GM12878 (cell line): Measurements from ENCODE around the gene MRPL34. TPM values are rescaled to one million over a fixed set of nuclear protein-coding genes. Genes with fewer than 3 reads are reported as not detected.

Experiments used
- ATAC-seq: fragments of 200-7000 bp; cut with Tn5 transposase; 3 replicates; pipeline ENCODE4 v1.9.1; 2020; ENCODE audit warnings: mild to moderate bottlenecking, moderate library complexity
- BruUV-seq: library from RNA; stranded (reverse); fragments of 400-500 nt; replicated peaks from 2 replicates; lab custom pipeline; 2021; lab: Mats Ljungman, UMichigan
- CTCF ChIA-PET: fragments of 300-600 bp; sonication (Branson Sonifier 250); formaldehyde crosslinking; extraction: SDS; loops from one replicate; lab custom pipeline; 2021; ENCODE audit warnings: inconsistent platforms; lab: Yijun Ruan, JAX
- POLR2A ChIA-PET: fragments of 350-600 bp; formaldehyde crosslinking; extraction: SDS; loops from one replicate; lab custom pipeline; 2021; ENCODE audit warnings: inconsistent platforms; lab: Charles Lee
- RAD21 ChIA-PET: fragments of 300-600 bp; sonication (Branson Sonifier 250); formaldehyde crosslinking; loops from one replicate; lab custom pipeline; 2023; ENCODE audit warnings: antibody characterized with exemption; ENCODE audit not compliant: unreplicated experiment; lab: Charles Lee
- SMC1A ChIA-PET: fragments of 300-600 bp; sonication (Branson Sonifier 250); formaldehyde crosslinking; loops from one replicate; lab custom pipeline; 2023; ENCODE audit not compliant: unreplicated experiment, uncharacterized antibody; lab: Charles Lee
- DNase-seq: peaks from one replicate; pipeline ENCODE4 v3.0.0-alpha.2; 2011; ENCODE audit warnings: low read depth, low spot score
- FAIRE-seq: peaks from 3 replicates; lab custom pipeline; 2011; peaks lifted over from hg19 to GRCh38; lab: Jason Lieb, UNC
- H2AFZ ChIP-seq: 2 replicates; pipeline ENCODE4 v1.6.0; 2011; ENCODE audit warnings: low read depth, low read length, control low read depth; ENCODE audit not compliant: control insufficient read depth
- H3K27ac ChIP-seq: 2 replicates; pipeline ENCODE4 v1.5.1; 2011; ENCODE audit warnings: control low read depth; ENCODE audit not compliant: control insufficient read depth, insufficient read depth
- H3K27me3 ChIP-seq, 2 experiments: replicated peaks in 1 of 2; 2 replicates each; pipeline versions ENCODE4 v1.6.0 to v1.6.1; 2011; ENCODE audit warnings: low read length in 1 of 2; ENCODE audit not compliant: control insufficient read depth in 2 of 2, insufficient read depth in 2 of 2
- H3K36me3 ChIP-seq, 2 experiments: 2 replicates each; pipeline ENCODE4 v1.5.1; 2011; ENCODE audit warnings: low read length in 1 of 2; ENCODE audit not compliant: control insufficient read depth in 2 of 2, insufficient read depth in 2 of 2
- H3K4me1 ChIP-seq: 2 replicates; pipeline ENCODE4 v1.6.1; 2011; ENCODE audit warnings: mild to moderate bottlenecking, low read length, moderate library complexity, mixed read lengths; ENCODE audit not compliant: control insufficient read depth, insufficient read depth
- H3K4me2 ChIP-seq: 2 replicates; pipeline ENCODE4 v1.6.0; 2011; ENCODE audit warnings: control low read depth; ENCODE audit not compliant: control insufficient read depth, insufficient read depth
- H3K4me3 ChIP-seq: fragments of 200-600 bp; sonication (generic); 2 replicates; pipeline ENCODE4 v1.5.1; 2016
- H3K79me2 ChIP-seq: 2 replicates; pipeline ENCODE4 v1.6.0; 2011; ENCODE audit warnings: low read length; ENCODE audit not compliant: control insufficient read depth, insufficient read depth
- H3K9ac ChIP-seq: 2 replicates; pipeline ENCODE4 v1.8.0; 2011; ENCODE audit warnings: low read length, control low read depth, mixed read lengths; ENCODE audit not compliant: control insufficient read depth, insufficient read depth
- H3K9me3 ChIP-seq: replicated peaks from 3 replicates; pipeline ENCODE4 v1.5.1; 2011; ENCODE audit warnings: mild to moderate bottlenecking, low read length; ENCODE audit not compliant: control insufficient read depth, insufficient read depth
- H4K20me1 ChIP-seq: 2 replicates; pipeline ENCODE4 v1.6.0; 2011; ENCODE audit not compliant: control insufficient read depth, insufficient read depth
- BHLHE40 ChIP-seq, 2 experiments: fragments of 450-650 bp in 1 of 2; IDR thresholded peaks; 2 replicates each; pipeline ENCODE4 v1.6.1; 2011 to 2017; ENCODE audit warnings: low read depth in 2 of 2, borderline replicate concordance in 1 of 2, improper control_type of control experiment in 1 of 2, low read length in 1 of 2, mild to moderate bottlenecking in 1 of 2
- FOXK2 ChIP-seq: fragments of 450-650 bp; IDR thresholded peaks from 2 replicates; pipeline ENCODE4 v1.6.1; 2017; ENCODE audit warnings: mild to moderate bottlenecking, moderate library complexity
- MEF2A ChIP-seq: IDR thresholded peaks from 2 replicates; pipeline ENCODE4 v1.6.1; 2011; ENCODE audit warnings: low read depth, mild to moderate bottlenecking, low read length, moderate library complexity; ENCODE audit not compliant: insufficient read depth
- RAD51 ChIP-seq: fragments of 450-650 bp; IDR thresholded peaks from 2 replicates; pipeline ENCODE4 v1.6.1; 2016; ENCODE audit warnings: moderate library complexity, mild to moderate bottlenecking, inconsistent platforms
- SMC3 ChIP-seq: IDR thresholded peaks from 2 replicates; pipeline ENCODE4 v1.6.1; 2011; ENCODE audit warnings: low read length, improper control_type of control experiment, borderline replicate concordance
- TBL1XR1 ChIP-seq: IDR thresholded peaks from 2 replicates; pipeline ENCODE4 v1.6.1; 2012; ENCODE audit warnings: low read depth, low read length, improper control_type of control experiment
- USF1 ChIP-seq: IDR thresholded peaks from 2 replicates; pipeline ENCODE4 v1.6.1; 2011; ENCODE audit warnings: borderline replicate concordance, low read depth, mild to moderate bottlenecking, moderate library complexity, mixed read lengths, low read length; ENCODE audit not compliant: insufficient read depth; ENCODE audit errors: extremely low read length
- WGBS: methylation state at CpG from one replicate; pipeline ENCODE4 v1.1.6; 2016; ENCODE audit warnings: low lambda C conversion rate; ENCODE audit not compliant: insufficient replicate concordance, insufficient coverage; ENCODE audit errors: missing lambda C conversion rate; 5-methylcytosine and 5-hydroxymethylcytosine counted together
- in situ Hi-C: fragments of 300-500 bp; cut with MboI; formaldehyde crosslinking; loops from 9 replicates; pipeline ENCODE4 v1.14.3; 2018; ENCODE audit warnings: mixed read lengths
- intact Hi-C: fragments of 100-400 bp; cut with micrococcal nuclease; formaldehyde crosslinking; loops from one replicate; pipeline ENCODE4 v1.14.2; 2022; ENCODE audit not compliant: unreplicated experiment
- polyA plus RNA-seq, 11 experiments: library from polyadenylated mRNA; depleted of rRNA in 4 of 11; unstranded in 6 of 11; stranded (reverse) in 5 of 11; fragments of >200 nt; fragmentation: Nextera tagmentation in 4 of 11; fragmentation: Illumina TruSeq in 1 of 11; extraction: Ambion mirVana in 4 of 11; extraction: Trizol in 1 of 11; gene quantifications; 1 replicate in 1 of 11; 2 replicates in 10 of 11; pipeline versions ENCODE4 v1.2.1 to v1.2.3, GENCODE V29; 2011 to 2016; ENCODE audit warnings: inconsistent platforms in 2 of 11, missing spikeins in 2 of 11, low read depth in 1 of 11
- total RNA-seq, 4 experiments: library from RNA; depleted of rRNA in 3 of 4; stranded (reverse); fragments of >200 nt in 3 of 4; fragmentation: Illumina TruSeq in 1 of 4; extraction: Trizol in 1 of 4; gene quantifications; 2 replicates each; pipeline versions ENCODE4 v1.2.1 to v1.2.3, GENCODE V29; 2013 to 2021
- TF ChIP-seq, protein P1 (sequence below): IDR thresholded peaks from 2 replicates; pipeline ENCODE4 v1.6.1; 2011; ENCODE audit warnings: low read depth, low read length, improper control_type of control experiment, borderline replicate concordance

Gene MRPL34
- total and polyA plus RNA-seq, 10 of the 15 experiments (the other 5 are each of a cell fraction or from before 2014, with no cell fraction given), result 8.6 to 198 (median 78.6) TPM

DNA sequence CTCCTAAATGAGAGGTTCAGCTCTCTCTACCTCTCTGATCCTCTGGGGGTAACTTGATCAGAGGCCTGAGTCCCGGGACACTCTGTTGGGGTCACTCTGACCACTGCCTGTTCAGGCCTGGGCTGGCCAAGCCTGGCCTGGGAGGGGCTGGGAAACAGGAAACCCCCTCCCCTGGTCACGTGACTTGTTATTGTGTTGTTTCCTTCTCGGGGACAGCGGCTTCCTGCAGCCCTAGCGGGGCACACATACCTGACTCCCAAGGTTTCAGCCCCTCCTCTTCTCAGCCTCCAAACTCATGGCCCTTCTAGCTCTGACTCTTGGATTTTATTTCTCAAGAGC is 41.1 kb upstream of the MRPL34 start, which contains the start of gene USHBP1:
Gene USHBP1 (minus strand): TSS at position 105 of the 339 bp plus-strand sequence. CDS start 446 bp downstream, outside the sequence.
- H2AFZ ChIP-seq, result peak within 1 kb of the TSS; percentile 21; the same call in 1 of the 2 replicates
- CTCF ChIA-PET, result interaction anchor here (0.7 to 10.5 kb wide), 9 partner anchors 9 to 191 kb away, joined by 3 to 120 read pairs (median 3); partner anchors contain the start of gene ANKLE1
- RAD21 ChIA-PET, result interaction anchor here (1.2 to 1.3 kb wide), 2 partner anchors 16 to 18 kb away, joined by 3 to 5 read pairs; no protein-coding TSS in a partner anchor
- no peak for FAIRE-seq
- peaks cover 13% of the 10 kb centered on the region for H3K79me2 ChIP-seq
- in situ Hi-C loops, result no loop called here
- no peak within 1 kb of the TSS for H3K27ac ChIP-seq
- SMC1A ChIA-PET, result interaction anchor here (0.9 to 5.0 kb wide), 4 partner anchors 17 to 191 kb away, joined by 3 to 43 read pairs (median 5); partner anchors contain the start of gene ANKLE1
- H3K36me3 ChIP-seq, result 0 out of 4 replicates have a peak, but pooled peaks cover 0 to 2% of the 10 kb centered on the region in 2 experiments
- TF ChIP-seq FOXK2, result no peak
- TF ChIP-seq BHLHE40 (IDR thresholded peaks at IDR 0.05; ENCODE audit: borderline replicate concordance in 1 of 2, low read depth in 2 of 2, low read length in 1 of 2), result peak; percentile 14 to 81; a peak in 2 of 4 replicates
- peak; percentile 90 for TF ChIP-seq RAD51
- no peak for TF ChIP-seq SMC3
- no peak for TF ChIP-seq TBL1XR1
- no peak for TF ChIP-seq MEF2A
- peak; percentile 74 for TF ChIP-seq USF1
- TF ChIP-seq, protein P1, sequence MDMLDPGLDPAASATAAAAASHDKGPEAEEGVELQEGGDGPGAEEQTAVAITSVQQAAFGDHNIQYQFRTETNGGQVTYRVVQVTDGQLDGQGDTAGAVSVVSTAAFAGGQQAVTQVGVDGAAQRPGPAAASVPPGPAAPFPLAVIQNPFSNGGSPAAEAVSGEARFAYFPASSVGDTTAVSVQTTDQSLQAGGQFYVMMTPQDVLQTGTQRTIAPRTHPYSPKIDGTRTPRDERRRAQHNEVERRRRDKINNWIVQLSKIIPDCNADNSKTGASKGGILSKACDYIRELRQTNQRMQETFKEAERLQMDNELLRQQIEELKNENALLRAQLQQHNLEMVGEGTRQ, result peak; percentile 24; the same call in 1 of the 2 replicates
- TF ChIP-seq, all 136 proteins: peak for 4
- no TSS peak for BruUV-seq
- Histone ChIP-seq H3K9ac (no peak within 1 kb of the TSS), H3K4me3 (no peak within 1 kb of the TSS), H4K20me1 (no peaks in the 10 kb centered on the region), H3K4me1 (peaks cover 14% of the 10 kb centered on the region), H3K9me3 (no peaks in the 10 kb centered on the region), H3K27me3 (no peaks in the 10 kb centered on the region), H3K4me2 (no peak within 1 kb of the TSS)
- intact Hi-C loops, result loop anchor here (5.0 to 10.0 kb wide), 2 partner anchors 197 to 490 kb away; no protein-coding TSS in a partner anchor
- POLR2A ChIA-PET, result interaction anchor here (0.6 kb wide), 1 partner anchor 57 kb away, joined by 5 read pairs; no protein-coding TSS in a partner anchor
- no peak for ATAC-seq
- DNase-seq, result no peak
- 13% methylated on average over 5 of the region's 5 CpGs for WGBS
